GM15510 (cell line): ENCODE results near the gene TOX4.

Source experiments
- POLR2A ChIP-seq: IDR thresholded peaks from 3 replicates; pipeline ENCODE4 v1.6.1; 2011; ENCODE audit warnings: borderline replicate concordance; ENCODE audit not compliant: insufficient read length; ENCODE audit errors: extremely low read depth

TOX4 gene

DNA sequence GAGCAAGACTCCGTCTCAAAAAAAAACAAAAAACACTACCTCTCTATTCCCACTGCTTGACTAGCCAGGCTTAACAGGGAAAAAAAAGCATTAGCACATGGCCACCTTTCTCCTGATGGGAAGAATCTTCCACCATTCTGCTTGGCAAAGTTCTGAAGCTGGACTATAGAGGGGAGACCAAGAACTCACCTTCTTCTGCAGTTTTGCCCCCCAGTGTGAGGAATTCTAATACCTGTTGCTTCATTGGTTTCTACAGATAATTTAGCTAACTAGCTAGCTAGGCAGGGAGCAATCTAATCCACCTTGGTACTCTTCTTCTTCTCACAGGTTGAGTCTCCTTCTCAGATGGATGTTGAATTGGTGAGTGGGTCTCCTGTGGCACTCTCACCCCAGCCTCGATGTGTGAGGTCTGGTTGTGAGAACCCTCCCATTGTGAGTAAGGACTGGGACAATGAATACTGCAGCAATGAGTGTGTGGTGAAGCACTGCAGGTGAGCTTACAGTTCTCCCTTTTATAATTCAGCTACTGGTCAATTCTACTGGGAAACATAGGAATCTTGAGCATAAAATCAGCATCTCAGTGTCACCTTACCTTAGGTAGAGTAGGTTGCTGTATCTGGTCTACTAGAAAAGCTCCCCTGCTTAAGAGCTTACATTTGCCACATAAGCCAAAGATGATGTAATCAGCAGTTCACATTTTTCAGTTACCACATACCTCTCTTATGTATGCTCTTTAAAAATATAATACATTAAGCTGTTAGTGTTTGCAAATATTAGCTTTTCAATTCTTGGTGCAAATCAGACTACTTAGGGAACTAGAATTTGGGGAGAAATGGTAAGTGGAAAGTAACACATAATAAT is 18.1 kb downstream of the TOX4 start:
- no peak for TF ChIP-seq POLR2A

- TF ChIP-seq POLR2A: no peak
Observed at GRCh38 chr14:21496453-21496852, 19.5 kb downstream of the TOX4 start.

DNA sequence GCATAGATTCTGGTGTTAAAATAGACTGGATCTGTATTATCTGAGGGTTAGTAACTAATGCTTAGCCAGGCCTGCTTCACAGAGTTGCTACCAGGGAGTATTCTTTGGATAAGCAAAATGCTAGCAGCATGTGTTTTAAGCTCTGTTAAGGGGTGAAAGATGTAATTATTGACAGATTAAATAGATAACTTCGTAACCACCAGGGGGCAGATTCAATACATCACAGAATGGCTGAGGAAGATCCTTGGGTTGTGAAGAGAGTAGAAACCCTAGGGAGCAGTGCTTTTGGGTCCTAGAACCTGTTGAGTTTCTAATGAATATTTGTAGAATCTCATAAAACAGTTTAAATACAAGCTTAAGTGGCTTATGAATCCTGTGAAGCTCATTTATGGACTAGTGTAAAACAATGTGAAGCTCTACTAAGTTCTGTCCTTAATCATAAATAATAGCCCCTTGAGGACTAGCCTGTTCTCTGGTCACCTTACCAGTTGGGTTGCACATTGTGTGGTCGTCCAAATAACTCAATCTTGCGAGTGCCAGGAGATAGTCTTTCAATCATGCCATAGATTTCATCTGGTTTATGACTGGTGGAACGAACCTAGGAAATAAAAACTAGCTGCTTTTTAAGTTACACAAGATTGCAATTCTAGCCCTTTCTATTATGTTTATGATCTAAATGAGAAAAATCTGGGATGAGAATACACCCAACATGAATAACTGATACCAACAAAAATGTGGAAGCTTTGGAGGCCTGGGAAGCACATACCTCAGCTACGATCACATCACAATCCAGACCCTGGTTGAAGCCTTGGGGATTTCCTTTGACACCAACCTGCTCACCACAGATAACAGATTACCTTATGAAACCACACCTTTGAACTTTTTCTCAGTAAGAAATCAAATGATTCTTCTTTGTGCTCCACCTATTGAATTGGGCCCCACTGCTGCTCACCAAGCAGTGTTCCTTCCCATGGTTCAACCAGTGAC is 21.8 kb downstream of the TOX4 start:
- TF ChIP-seq POLR2A: no peak

- TF ChIP-seq POLR2A: no peak
Observed at GRCh38 chr14:21501568-21501967, 24.6 kb downstream of the TOX4 start.

- no peak for TF ChIP-seq POLR2A
Observed at GRCh38 chr14:21503376-21503775, 26.4 kb downstream of the TOX4 start.

GRCh38 chr14:21505012-21505553 is 28.1 kb downstream of the TOX4 start:
- no peak for TF ChIP-seq POLR2A

DNA sequence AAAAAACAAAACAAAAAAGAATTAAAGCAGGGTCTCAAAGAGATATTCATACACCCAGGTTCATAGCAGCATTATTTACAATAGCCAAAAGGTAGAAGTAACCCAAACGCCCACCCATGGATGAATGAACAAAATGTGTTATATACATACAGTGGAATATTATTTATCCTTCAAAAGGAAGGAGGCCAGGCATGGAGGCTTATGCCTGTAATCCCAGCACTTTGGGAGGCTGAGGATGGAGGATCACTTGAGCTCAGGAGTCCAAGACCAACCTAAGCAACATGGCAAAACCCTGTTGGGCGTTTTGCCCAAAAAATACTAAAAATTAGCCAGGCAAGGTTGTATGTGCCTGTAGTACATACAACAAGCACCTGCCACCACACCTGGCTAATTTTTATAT is 29.6 kb downstream of the TOX4 start:
- no peak for TF ChIP-seq POLR2A

- TF ChIP-seq POLR2A: no peak
Observed at GRCh38 chr14:21509432-21510143, 32.6 kb downstream of the TOX4 start.

DNA sequence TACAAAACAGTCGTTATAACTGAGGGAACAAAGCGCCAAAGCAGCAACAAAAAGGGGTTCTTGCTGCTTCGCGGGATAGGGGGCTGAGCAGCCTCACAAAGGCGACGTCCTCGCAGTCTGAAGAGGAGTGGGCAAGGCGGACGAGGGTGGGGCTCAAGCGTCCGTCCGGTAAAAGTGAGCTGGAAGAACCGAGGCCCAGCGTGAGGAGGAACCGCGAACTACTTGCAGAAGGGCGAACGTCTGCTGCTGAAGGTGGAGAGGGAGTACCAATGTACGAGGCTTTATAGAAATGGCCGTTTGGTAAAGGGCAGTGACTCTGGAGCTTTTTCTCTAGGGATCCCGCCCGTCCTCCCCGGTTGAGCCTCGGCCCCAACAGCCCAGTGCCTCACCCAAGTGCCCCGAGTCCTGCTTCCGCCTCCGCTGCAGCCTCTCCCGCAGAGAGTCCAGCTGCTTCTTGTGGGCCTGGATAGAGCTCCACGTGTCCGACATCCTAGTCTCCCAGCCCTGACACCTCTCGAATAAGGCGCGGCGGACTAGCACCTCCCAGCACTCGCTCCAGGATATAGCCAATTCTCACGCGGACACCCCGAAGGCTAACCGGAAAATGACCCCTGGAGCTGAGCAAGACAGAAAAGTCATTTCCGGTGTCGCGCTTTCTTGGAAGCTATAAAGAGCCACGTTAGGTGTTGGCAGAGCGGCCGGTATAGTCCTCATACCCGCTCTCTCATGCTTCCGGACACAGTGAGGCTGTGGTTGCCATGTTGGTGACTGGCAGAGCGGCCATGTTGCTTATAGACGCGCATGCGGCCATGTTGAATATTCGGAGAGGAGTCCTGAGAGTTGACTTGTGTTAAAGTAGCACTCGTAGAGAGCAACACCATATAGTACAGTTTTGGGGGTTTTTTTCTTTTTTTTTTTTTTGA is 34.0 kb downstream of the TOX4 start, which contains the start of gene METTL3:
Gene METTL3 (minus strand): TSS at position 606 of the 923 bp plus-strand sequence. CDS start 117 bp downstream, at position 489.
- peak; percentile 65 for TF ChIP-seq POLR2A

- no peak for TF ChIP-seq POLR2A
Observed at GRCh38 chr14:21514341-21514740, 37.3 kb downstream of the TOX4 start.

- TF ChIP-seq POLR2A: no peak
Observed at GRCh38 chr14:21518725-21519124, 41.7 kb downstream of the TOX4 start.

DNA sequence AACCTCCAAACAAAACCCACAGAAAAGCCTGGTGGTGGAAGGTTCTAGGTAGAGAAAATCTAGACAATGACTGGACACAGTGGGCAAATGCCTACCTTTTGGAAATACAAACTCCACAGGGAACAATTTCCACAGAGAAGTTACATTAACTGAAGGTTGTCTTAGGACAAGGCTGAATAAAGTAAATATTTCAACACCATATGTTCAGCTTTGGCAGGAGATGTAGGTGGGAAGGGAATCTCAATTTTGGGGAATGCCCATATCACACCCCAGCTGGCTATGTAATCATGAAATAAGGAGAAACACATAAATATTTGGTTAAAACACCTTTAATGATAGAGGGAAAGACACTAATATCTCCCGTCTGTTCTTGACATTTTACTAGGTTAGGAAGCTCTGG is 43.8 kb downstream of the TOX4 start:
- TF ChIP-seq POLR2A: no peak

DNA sequence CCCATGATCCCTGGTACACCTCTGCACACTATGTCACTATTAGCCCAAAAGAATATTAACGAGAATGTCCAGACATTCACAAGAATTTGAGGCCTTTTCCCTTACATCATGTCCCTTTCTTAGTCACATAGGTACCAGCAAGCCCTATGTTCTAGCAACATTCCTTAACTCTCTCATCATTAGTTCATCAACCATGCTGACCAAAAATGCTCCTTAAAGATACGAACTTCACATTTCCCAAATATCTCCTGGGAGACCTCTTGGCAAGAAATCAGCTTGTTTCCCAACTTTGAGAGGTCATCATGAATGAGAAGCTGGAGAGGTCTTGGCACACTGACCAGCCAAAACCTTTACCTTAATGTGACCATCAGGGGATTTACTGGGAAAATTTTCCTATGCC is 44.5 kb downstream of the TOX4 start:
- no peak for TF ChIP-seq POLR2A

- TF ChIP-seq POLR2A: no peak
Observed at GRCh38 chr14:21523203-21523602, 46.2 kb downstream of the TOX4 start.
